ENCODE results near the gene SMARCC2.

DNA sequence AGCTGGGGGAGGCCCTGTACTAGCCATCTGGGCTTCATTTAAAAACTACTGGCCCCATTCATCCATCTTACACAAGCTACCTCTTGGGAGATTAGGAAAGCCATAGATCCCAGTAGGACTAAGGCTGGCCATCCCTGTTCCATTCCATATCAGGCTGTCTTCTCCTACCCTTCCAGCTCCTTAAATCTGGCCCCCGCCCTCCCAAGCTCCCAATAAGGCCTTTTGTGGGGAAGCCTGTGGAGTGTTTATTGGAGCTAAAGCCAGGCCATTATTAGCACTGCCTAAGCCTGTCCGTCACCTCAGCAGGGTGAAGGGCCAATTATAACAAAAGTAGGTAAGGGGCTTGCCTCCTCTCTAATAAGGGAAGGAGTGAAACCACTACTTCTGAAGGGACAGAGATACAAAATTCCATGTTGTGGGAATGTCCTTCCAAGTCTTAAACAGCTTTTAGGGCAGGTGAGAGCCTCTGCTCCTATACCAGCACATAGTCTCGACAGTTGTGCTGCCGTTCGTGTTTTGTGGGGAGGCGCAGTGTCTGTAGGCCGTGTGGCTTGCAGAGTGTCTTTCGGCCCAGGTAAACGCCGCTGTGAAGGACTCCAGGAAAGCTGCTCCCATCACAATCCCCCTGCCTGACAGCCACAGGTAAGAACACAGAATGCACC is 27.5 kb downstream of the SMARCC2 start:
- TF ChIP-seq CTCF (IDR thresholded peaks at IDR 0.05) = no peak
- TF ChIP-seq SIN3A (IDR thresholded peaks at IDR 0.05; ENCODE audit: borderline replicate concordance, insufficient read depth, low read depth, low read length) = no peak
- no peak for TF ChIP-seq TCF7L2 (IDR thresholded peaks at IDR 0.05; ENCODE audit: low read depth, low read length)

Measured in Panc1 (cell line).